HCT116 (cell line): ENCODE results near the gene PRRT2. TPM values are rescaled to one million over a fixed set of nuclear protein-coding genes. Genes with fewer than 3 reads are reported as not detected.

Experiments
- ATAC-seq: fragments of 200-7000 bp; cut with Tn5 transposase; 2 replicates; pipeline ENCODE4 v1.9.1; 2020; ENCODE audit warnings: mild to moderate bottlenecking, moderate library complexity
- BruUV-seq: library from RNA; stranded (reverse); fragments of 400-500 nt; replicated peaks from 2 replicates; lab custom pipeline; 2021; lab: Mats Ljungman, UMichigan
- CTCF ChIA-PET: fragments of 300-600 bp; sonication (Branson Sonifier 250); formaldehyde crosslinking; loops from one replicate; lab custom pipeline; 2021; ENCODE audit warnings: antibody characterized with exemption; lab: Charles Lee
- POLR2A ChIA-PET: fragments of 300-600, 350-600 bp; sonication (Branson Sonifier 250); formaldehyde crosslinking; loops from one replicate; lab custom pipeline; 2021; ENCODE audit warnings: antibody characterized with exemption; lab: Charles Lee
- RAD21 ChIA-PET, 2 experiments: fragments of 300-600 bp; sonication (Branson Sonifier 250); formaldehyde crosslinking; loops; one replicate each; lab custom pipeline; 2023; ENCODE audit warnings: low total read pairs in 2 of 2; ENCODE audit not compliant: uncharacterized antibody in 2 of 2, unreplicated experiment in 2 of 2, low non-redundant PET in 1 of 2; lab: Charles Lee
- DNase-seq: peaks from one replicate; pipeline ENCODE4 v3.0.0-alpha.2; 2010; ENCODE audit warnings: low read depth, low spot score
- H2AFZ ChIP-seq: fragments of 200-600 bp; shearing (Covaris generic), sonication (generic); 2 replicates; pipeline ENCODE4 v1.6.1; 2017; ENCODE audit warnings: low read depth, mixed run types, mixed read lengths, antibody characterized with exemption, low read length; ENCODE audit not compliant: poor library complexity, severe bottlenecking
- H3K27ac ChIP-seq: 2 replicates; pipeline ENCODE4 v1.5.1; 2012; ENCODE audit warnings: low read depth, low read length
- H3K27me3 ChIP-seq: fragments of 200-600 bp; sonication (generic); 2 replicates; pipeline ENCODE4 v1.6.1; 2016; ENCODE audit warnings: mixed run types, low read length, mixed read lengths; ENCODE audit not compliant: insufficient read depth
- H3K36me3 ChIP-seq, 2 experiments: fragments of 200-500 bp in 1 of 2; fragments of 200-600 bp in 1 of 2; sonication (Bioruptor generic) in 1 of 2; sonication (generic) in 1 of 2; 2 replicates each; pipeline versions ENCODE4 v1.5.1 to v1.6.1; 2014 to 2016; ENCODE audit warnings: low read length in 2 of 2, inconsistent platforms in 1 of 2, mixed read lengths in 1 of 2, mixed run types in 1 of 2; ENCODE audit not compliant: insufficient read depth in 2 of 2, control insufficient read depth in 1 of 2
- H3K4me1 ChIP-seq, 2 experiments: fragments of 200-600 bp in 1 of 2; sonication (generic) in 1 of 2; 2 replicates each; pipeline versions ENCODE4 v1.5.1 to v1.6.1; 2012 to 2017; ENCODE audit warnings: low read length in 2 of 2, inconsistent platforms in 1 of 2, mild to moderate bottlenecking in 1 of 2, mixed read lengths in 1 of 2, mixed run types in 1 of 2, moderate library complexity in 1 of 2; ENCODE audit not compliant: insufficient read depth in 2 of 2, control insufficient read depth in 1 of 2
- H3K4me2 ChIP-seq: fragments of 200-600 bp; sonication (generic); 2 replicates; pipeline ENCODE4 v1.6.1; 2017; ENCODE audit warnings: mixed run types, low read length, mixed read lengths
- H3K4me3 ChIP-seq, 2 experiments: fragments of 200-600 bp in 1 of 2; sonication (generic) in 1 of 2; replicated peaks in 1 of 2; 2 replicates each; pipeline ENCODE4 v1.5.1; 2011 to 2016; ENCODE audit warnings: low read length in 2 of 2, control low read depth in 1 of 2, low read depth in 1 of 2, mild to moderate bottlenecking in 1 of 2, mixed read lengths in 1 of 2, mixed run types in 1 of 2
- H3K79me2 ChIP-seq: fragments of 200-600 bp; sonication (generic); 2 replicates; pipeline ENCODE4 v1.6.1; 2017; ENCODE audit warnings: mild to moderate bottlenecking, mixed run types, low read length, moderate library complexity, mixed read lengths; ENCODE audit not compliant: insufficient read depth
- H3K9ac ChIP-seq: fragments of 200-600 bp; sonication (generic); 2 replicates; pipeline ENCODE4 v1.6.1; 2016; ENCODE audit warnings: low read length, mixed read lengths
- H3K9me2 ChIP-seq: fragments of 200-600 bp; sonication (generic), shearing (Covaris generic); 2 replicates; pipeline ENCODE4 v1.6.1; 2017; ENCODE audit warnings: mixed run types, mild to moderate bottlenecking, moderate library complexity; ENCODE audit not compliant: insufficient read depth
- H3K9me3 ChIP-seq, 2 experiments: fragments of 200-500 bp in 1 of 2; fragments of 200-600 bp in 1 of 2; sonication (Bioruptor generic) in 1 of 2; sonication (generic) in 1 of 2; 2 replicates each; pipeline ENCODE4 v1.6.1; 2014 to 2017; ENCODE audit warnings: low read length in 2 of 2, mixed read lengths in 2 of 2, inconsistent platforms in 1 of 2, low read depth in 1 of 2, mild to moderate bottlenecking in 1 of 2, mixed run types in 1 of 2, moderate library complexity in 1 of 2; ENCODE audit not compliant: control insufficient read depth in 1 of 2, insufficient read depth in 1 of 2
- H4K20me1 ChIP-seq: fragments of 200-600 bp; sonication (generic), shearing (Covaris generic); 2 replicates; pipeline ENCODE4 v1.6.1; 2017; ENCODE audit warnings: mixed run types, mild to moderate bottlenecking, moderate library complexity; ENCODE audit not compliant: insufficient read depth
- CEBPB ChIP-seq: IDR thresholded peaks from 2 replicates; pipeline ENCODE4 v1.6.1; 2012; ENCODE audit warnings: low read depth
- EGR1 ChIP-seq: IDR thresholded peaks from 2 replicates; pipeline ENCODE4 v1.6.1; 2012; ENCODE audit warnings: low read depth
- EZH2 ChIP-seq: fragments of 200-600 bp; sonication (generic); IDR thresholded peaks from 2 replicates; pipeline ENCODE4 v1.6.1; 2017; ENCODE audit warnings: antibody characterized with exemption, mixed run types
- EZH2phosphoT487 ChIP-seq: fragments of 200-600 bp; IDR thresholded peaks from 2 replicates; pipeline ENCODE4 v1.6.1; 2018; ENCODE audit warnings: antibody characterized with exemption, borderline replicate concordance
- FOSL1 ChIP-seq: IDR thresholded peaks from 2 replicates; pipeline ENCODE4 v1.6.1; 2012; ENCODE audit warnings: low read depth
- JUND ChIP-seq: IDR thresholded peaks from 2 replicates; pipeline ENCODE4 v1.6.1; 2012
- POLR2A ChIP-seq: IDR thresholded peaks from 2 replicates; pipeline ENCODE4 v1.7.0; 2011; ENCODE audit warnings: borderline replicate concordance; ENCODE audit not compliant: insufficient read depth, insufficient read length; ENCODE audit errors: extremely low read depth
- POLR2AphosphoS5 ChIP-seq: IDR thresholded peaks from 2 replicates; pipeline ENCODE4 v1.6.1; 2011; ENCODE audit warnings: mild to moderate bottlenecking, low read depth, low read length, moderate library complexity
- RAD21 ChIP-seq: IDR thresholded peaks from 2 replicates; pipeline ENCODE4 v1.6.1; 2012; ENCODE audit warnings: low read depth, mild to moderate bottlenecking
- SIN3A ChIP-seq: IDR thresholded peaks from 2 replicates; pipeline ENCODE4 v1.6.1; 2012; ENCODE audit warnings: low read depth
- TCF7L2 ChIP-seq: IDR thresholded peaks from 2 replicates; pipeline ENCODE4 v1.7.0; 2011; ENCODE audit warnings: borderline replicate concordance, inconsistent platforms; ENCODE audit not compliant: insufficient read depth, insufficient read length; ENCODE audit errors: extremely low read depth
- YY1 ChIP-seq: IDR thresholded peaks from 2 replicates; pipeline ENCODE4 v1.6.1; 2011; ENCODE audit warnings: low read length, low read depth, moderate library complexity, mild to moderate bottlenecking; ENCODE audit not compliant: insufficient replicate concordance; ENCODE audit errors: extremely low read depth
- intact Hi-C: fragments of 100-400 bp; cut with micrococcal nuclease; formaldehyde crosslinking; loops from 2 replicates; pipeline ENCODE4 v1.10.0; 2022
- total RNA-seq: library from RNA; stranded (reverse); gene quantifications from one replicate; pipeline ENCODE4 v1.2.1, GENCODE V29; 2021; ENCODE audit not compliant: unreplicated experiment
- TF ChIP-seq, protein P1 (sequence below): IDR thresholded peaks from 2 replicates; pipeline ENCODE4 v1.6.1; 2011; ENCODE audit warnings: mild to moderate bottlenecking, low read length, moderate library complexity; ENCODE audit not compliant: insufficient replicate concordance; ENCODE audit errors: extremely low read depth
- TF ChIP-seq, protein P2 (sequence below): IDR thresholded peaks from 2 replicates; pipeline ENCODE4 v1.6.1; 2012
- TF ChIP-seq, protein P3 (sequence below): IDR thresholded peaks from 2 replicates; pipeline ENCODE4 v1.6.1; 2012; ENCODE audit warnings: low read depth
- TF ChIP-seq, protein P4 (sequence below), 3 experiments: fragments of 200-600 bp in 1 of 3; sonication (generic) in 1 of 3; IDR thresholded peaks in 2 of 3; conservative IDR thresholded peaks in 1 of 3; 2 replicates each; pipeline ENCODE4 v1.5.1; 2012 to 2017; ENCODE audit warnings: low read depth in 2 of 3, low read length in 2 of 3, antibody characterized with exemption in 1 of 3, borderline replicate concordance in 1 of 3, control low read depth in 1 of 3, mild to moderate bottlenecking in 1 of 3, mixed read lengths in 1 of 3, mixed run types in 1 of 3, moderate library complexity in 1 of 3; ENCODE audit not compliant: insufficient read depth in 1 of 3
- TF ChIP-seq, protein P5 (sequence below): IDR thresholded peaks from 2 replicates; pipeline ENCODE4 v1.6.1; 2012

The PRRT2 gene
- total RNA-seq, 1 experiment from 2014 or later = 4.0 TPM

DNA sequence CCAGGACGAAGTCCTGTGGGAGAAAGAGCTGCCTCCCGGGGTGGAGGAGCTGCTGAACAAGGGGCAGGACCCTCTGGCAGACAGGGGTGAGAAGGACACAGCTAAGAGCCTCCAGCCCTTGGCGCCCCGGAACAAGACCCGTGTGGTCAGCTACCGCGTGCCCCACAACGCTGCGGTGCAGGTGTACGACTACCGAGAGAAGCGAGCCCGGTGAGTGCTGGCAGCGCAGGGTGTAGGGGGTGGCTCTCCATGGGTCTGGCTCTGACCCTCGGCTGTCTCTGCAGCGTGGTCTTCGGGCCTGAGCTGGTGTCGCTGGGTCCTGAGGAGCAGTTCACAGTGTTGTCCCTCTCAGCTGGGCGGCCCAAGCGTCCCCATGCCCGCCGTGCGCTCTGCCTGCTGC is 29.6 kb downstream of the PRRT2 start:
- Histone ChIP-seq H3K4me2 (no peak overlapping the region), H3K36me3 (peaks cover 0 to 4% of the 10 kb centered on the region in 2 experiments; a peak in 2 of 4 replicates), H3K79me2 (no peaks in the 10 kb centered on the region), H3K9me3 (no peaks in the 10 kb centered on the region), H2AFZ (no peak overlapping the region), H3K4me3 (no peak overlapping the region), H3K9me2 (no peaks in the 10 kb centered on the region), H4K20me1 (no peaks in the 10 kb centered on the region), H3K27me3 (no peaks in the 10 kb centered on the region), H3K4me1 (no peaks in the 10 kb centered on the region), H3K27ac (no peak overlapping the region), H3K9ac (no peak overlapping the region)
- intact Hi-C loops = no loop called here
- ChIA-PET CTCF (no interaction called here), RAD21 (interaction anchor here in 1 of 2 experiments (0.8 kb wide), 1 partner anchor 26 kb away, joined by 4 read pairs; the partner anchor contains the start of gene PAGR1), POLR2A (interaction anchor here (0.6 kb wide), 1 partner anchor 12 kb away, joined by 3 read pairs; no protein-coding TSS in a partner anchor)
- no TSS peak for BruUV-seq
- ATAC-seq (no peak), DNase-seq (no peak)
- TF ChIP-seq EZH2phosphoT487 (no peak), EZH2 (no peak), YY1 (no peak), POLR2AphosphoS5 (no peak), FOSL1 (no peak), SIN3A (no peak), RAD21 (no peak), POLR2A (no peak), EGR1 (no peak), CEBPB (no peak), TCF7L2 (no peak), JUND (no peak)
- TF ChIP-seq, protein P1, sequence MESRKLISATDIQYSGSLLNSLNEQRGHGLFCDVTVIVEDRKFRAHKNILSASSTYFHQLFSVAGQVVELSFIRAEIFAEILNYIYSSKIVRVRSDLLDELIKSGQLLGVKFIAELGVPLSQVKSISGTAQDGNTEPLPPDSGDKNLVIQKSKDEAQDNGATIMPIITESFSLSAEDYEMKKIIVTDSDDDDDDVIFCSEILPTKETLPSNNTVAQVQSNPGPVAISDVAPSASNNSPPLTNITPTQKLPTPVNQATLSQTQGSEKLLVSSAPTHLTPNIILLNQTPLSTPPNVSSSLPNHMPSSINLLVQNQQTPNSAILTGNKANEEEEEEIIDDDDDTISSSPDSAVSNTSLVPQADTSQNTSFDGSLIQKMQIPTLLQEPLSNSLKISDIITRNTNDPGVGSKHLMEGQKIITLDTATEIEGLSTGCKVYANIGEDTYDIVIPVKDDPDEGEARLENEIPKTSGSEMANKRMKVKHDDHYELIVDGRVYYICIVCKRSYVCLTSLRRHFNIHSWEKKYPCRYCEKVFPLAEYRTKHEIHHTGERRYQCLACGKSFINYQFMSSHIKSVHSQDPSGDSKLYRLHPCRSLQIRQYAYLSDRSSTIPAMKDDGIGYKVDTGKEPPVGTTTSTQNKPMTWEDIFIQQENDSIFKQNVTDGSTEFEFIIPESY = no peak
- TF ChIP-seq, protein P2, sequence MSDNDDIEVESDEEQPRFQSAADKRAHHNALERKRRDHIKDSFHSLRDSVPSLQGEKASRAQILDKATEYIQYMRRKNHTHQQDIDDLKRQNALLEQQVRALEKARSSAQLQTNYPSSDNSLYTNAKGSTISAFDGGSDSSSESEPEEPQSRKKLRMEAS = no peak
- TF ChIP-seq, protein P3, sequence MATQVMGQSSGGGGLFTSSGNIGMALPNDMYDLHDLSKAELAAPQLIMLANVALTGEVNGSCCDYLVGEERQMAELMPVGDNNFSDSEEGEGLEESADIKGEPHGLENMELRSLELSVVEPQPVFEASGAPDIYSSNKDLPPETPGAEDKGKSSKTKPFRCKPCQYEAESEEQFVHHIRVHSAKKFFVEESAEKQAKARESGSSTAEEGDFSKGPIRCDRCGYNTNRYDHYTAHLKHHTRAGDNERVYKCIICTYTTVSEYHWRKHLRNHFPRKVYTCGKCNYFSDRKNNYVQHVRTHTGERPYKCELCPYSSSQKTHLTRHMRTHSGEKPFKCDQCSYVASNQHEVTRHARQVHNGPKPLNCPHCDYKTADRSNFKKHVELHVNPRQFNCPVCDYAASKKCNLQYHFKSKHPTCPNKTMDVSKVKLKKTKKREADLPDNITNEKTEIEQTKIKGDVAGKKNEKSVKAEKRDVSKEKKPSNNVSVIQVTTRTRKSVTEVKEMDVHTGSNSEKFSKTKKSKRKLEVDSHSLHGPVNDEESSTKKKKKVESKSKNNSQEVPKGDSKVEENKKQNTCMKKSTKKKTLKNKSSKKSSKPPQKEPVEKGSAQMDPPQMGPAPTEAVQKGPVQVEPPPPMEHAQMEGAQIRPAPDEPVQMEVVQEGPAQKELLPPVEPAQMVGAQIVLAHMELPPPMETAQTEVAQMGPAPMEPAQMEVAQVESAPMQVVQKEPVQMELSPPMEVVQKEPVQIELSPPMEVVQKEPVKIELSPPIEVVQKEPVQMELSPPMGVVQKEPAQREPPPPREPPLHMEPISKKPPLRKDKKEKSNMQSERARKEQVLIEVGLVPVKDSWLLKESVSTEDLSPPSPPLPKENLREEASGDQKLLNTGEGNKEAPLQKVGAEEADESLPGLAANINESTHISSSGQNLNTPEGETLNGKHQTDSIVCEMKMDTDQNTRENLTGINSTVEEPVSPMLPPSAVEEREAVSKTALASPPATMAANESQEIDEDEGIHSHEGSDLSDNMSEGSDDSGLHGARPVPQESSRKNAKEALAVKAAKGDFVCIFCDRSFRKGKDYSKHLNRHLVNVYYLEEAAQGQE = no peak
- TF ChIP-seq, protein P4, sequence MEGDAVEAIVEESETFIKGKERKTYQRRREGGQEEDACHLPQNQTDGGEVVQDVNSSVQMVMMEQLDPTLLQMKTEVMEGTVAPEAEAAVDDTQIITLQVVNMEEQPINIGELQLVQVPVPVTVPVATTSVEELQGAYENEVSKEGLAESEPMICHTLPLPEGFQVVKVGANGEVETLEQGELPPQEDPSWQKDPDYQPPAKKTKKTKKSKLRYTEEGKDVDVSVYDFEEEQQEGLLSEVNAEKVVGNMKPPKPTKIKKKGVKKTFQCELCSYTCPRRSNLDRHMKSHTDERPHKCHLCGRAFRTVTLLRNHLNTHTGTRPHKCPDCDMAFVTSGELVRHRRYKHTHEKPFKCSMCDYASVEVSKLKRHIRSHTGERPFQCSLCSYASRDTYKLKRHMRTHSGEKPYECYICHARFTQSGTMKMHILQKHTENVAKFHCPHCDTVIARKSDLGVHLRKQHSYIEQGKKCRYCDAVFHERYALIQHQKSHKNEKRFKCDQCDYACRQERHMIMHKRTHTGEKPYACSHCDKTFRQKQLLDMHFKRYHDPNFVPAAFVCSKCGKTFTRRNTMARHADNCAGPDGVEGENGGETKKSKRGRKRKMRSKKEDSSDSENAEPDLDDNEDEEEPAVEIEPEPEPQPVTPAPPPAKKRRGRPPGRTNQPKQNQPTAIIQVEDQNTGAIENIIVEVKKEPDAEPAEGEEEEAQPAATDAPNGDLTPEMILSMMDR (IDR thresholded peaks at IDR 0.05 in 2 of 3, conservative IDR thresholded peaks at IDR 0.05 in 1 of 3; ENCODE audit: borderline replicate concordance in 1 of 3, insufficient read depth in 1 of 3, low read depth in 2 of 3, low read length in 2 of 3) = no peak
- TF ChIP-seq, protein P5, sequence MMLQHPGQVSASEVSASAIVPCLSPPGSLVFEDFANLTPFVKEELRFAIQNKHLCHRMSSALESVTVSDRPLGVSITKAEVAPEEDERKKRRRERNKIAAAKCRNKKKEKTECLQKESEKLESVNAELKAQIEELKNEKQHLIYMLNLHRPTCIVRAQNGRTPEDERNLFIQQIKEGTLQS = no peak
